SK-N-SH treated with all-trans-retinoic acid at 6 μM for 48 hours (cell line): Measurements from ENCODE around the gene SMARCD2.
A peak's percentile ranks its signal among the peaks of the same experiment; 100 is the strongest.

Experiments used
- ATAC-seq: fragments of 200-7000 bp; cut with Tn5 transposase; 3 replicates; pipeline ENCODE4 v1.9.1; 2020; ENCODE audit warnings: mild to moderate bottlenecking, moderate library complexity
- ARNTL ChIP-seq: fragments of 450-650 bp; formaldehyde crosslinking; IDR thresholded peaks from 2 replicates; pipeline ENCODE4 v1.5.0; 2020; ENCODE audit warnings: low read depth, mild to moderate bottlenecking, moderate library complexity, borderline replicate concordance
- BACH2 ChIP-seq: fragments of 250-450 bp; sonication (Bioruptor Pico); IDR thresholded peaks from 2 replicates; pipeline ENCODE4 v1.9.0; 2021; ENCODE audit warnings: mild to moderate bottlenecking, borderline replicate concordance
- CREB5 ChIP-seq: fragments of 250-450 bp; sonication (Bioruptor Pico); IDR thresholded peaks from 2 replicates; pipeline ENCODE4 v1.5.1; 2020; ENCODE audit warnings: low read depth, mild to moderate bottlenecking, moderate library complexity
- CSDC2 ChIP-seq: fragments of 250-450 bp; sonication (Bioruptor Pico); IDR thresholded peaks from 2 replicates; pipeline ENCODE4 v1.5.0; 2020; ENCODE audit warnings: mild to moderate bottlenecking, moderate library complexity
- ESRRG ChIP-seq: fragments of 250-450 bp; sonication (Bioruptor Pico); IDR thresholded peaks from 2 replicates; pipeline ENCODE4 v1.6.1; 2021; ENCODE audit warnings: mild to moderate bottlenecking
- ISL1 ChIP-seq: fragments of 250-450 bp; sonication (Bioruptor Pico); IDR thresholded peaks from 2 replicates; pipeline ENCODE4 v2.1.2; 2022; ENCODE audit warnings: mild to moderate bottlenecking, moderate library complexity
- OSR1 ChIP-seq: fragments of 250-450 bp; sonication (Bioruptor Pico); IDR thresholded peaks from 2 replicates; pipeline ENCODE4 v1.8.0; 2022; ENCODE audit warnings: moderate library complexity, mild to moderate bottlenecking, inconsistent platforms
- PATZ1 ChIP-seq: fragments of 250-450 bp; sonication (Bioruptor Pico); IDR thresholded peaks from 2 replicates; pipeline ENCODE4 v1.8.0; 2020; ENCODE audit warnings: mild to moderate bottlenecking, moderate library complexity, borderline replicate concordance
- POU6F1 ChIP-seq: fragments of 250-450 bp; sonication (Bioruptor Pico); IDR thresholded peaks from 2 replicates; pipeline ENCODE4 v1.8.0; 2021; ENCODE audit warnings: low read depth, mild to moderate bottlenecking, moderate library complexity, borderline replicate concordance
- PPARA ChIP-seq: fragments of 250-450 bp; sonication (Bioruptor Pico); IDR thresholded peaks from 2 replicates; pipeline ENCODE4 v1.5.0; 2020; ENCODE audit warnings: mild to moderate bottlenecking, borderline replicate concordance
- RARB ChIP-seq: fragments of 250-450 bp; sonication (Bioruptor Pico); IDR thresholded peaks from 2 replicates; pipeline ENCODE4 v1.8.0; 2021; ENCODE audit warnings: mild to moderate bottlenecking, moderate library complexity
- SNAI2 ChIP-seq: fragments of 250-450 bp; sonication (Bioruptor Pico); IDR thresholded peaks from 2 replicates; pipeline ENCODE4 v1.5.0; 2020; ENCODE audit warnings: mild to moderate bottlenecking, moderate library complexity
- TCF4 ChIP-seq: fragments of 250-450 bp; sonication (Bioruptor Pico); IDR thresholded peaks from 2 replicates; pipeline ENCODE4 v1.8.0; 2021; ENCODE audit warnings: mild to moderate bottlenecking, moderate library complexity, borderline replicate concordance
- TOX ChIP-seq: fragments of 250-450 bp; sonication (Bioruptor Pico); IDR thresholded peaks from 2 replicates; pipeline ENCODE4 v1.8.0; 2021; ENCODE audit warnings: mild to moderate bottlenecking, moderate library complexity, borderline replicate concordance
- TSHZ2 ChIP-seq: fragments of 250-450 bp; sonication (Bioruptor Pico); IDR thresholded peaks from 2 replicates; pipeline ENCODE4 v1.5.0; 2020; ENCODE audit warnings: mild to moderate bottlenecking, moderate library complexity
- ZC3H10 ChIP-seq: fragments of 250-450 bp; sonication (Bioruptor Pico); IDR thresholded peaks from 2 replicates; pipeline ENCODE4 v1.5.1; 2021; ENCODE audit warnings: mild to moderate bottlenecking, moderate library complexity
- ZFP3 ChIP-seq: fragments of 250-450 bp; sonication (Bioruptor Pico); IDR thresholded peaks from 2 replicates; pipeline ENCODE4 v1.5.0; 2020; ENCODE audit warnings: mild to moderate bottlenecking, moderate library complexity
- ZFP30 ChIP-seq: fragments of 450-650 bp; formaldehyde crosslinking; IDR thresholded peaks from 2 replicates; pipeline ENCODE4 v1.5.0; 2022; ENCODE audit warnings: mild to moderate bottlenecking, moderate library complexity
- ZNF70 ChIP-seq: fragments of 450-650 bp; formaldehyde crosslinking; IDR thresholded peaks from 2 replicates; pipeline ENCODE4 v1.5.0; 2020; ENCODE audit warnings: mild to moderate bottlenecking, moderate library complexity
- ZNF8 ChIP-seq: fragments of 450-650 bp; formaldehyde crosslinking; IDR thresholded peaks from 2 replicates; pipeline ENCODE4 v1.5.0; 2020; ENCODE audit warnings: mild to moderate bottlenecking, moderate library complexity

Gene SMARCD2

GRCh38 chr17:63824362-63824761, 18.1 kb downstream of the SMARCD2 start:
- no peak for ATAC-seq
- TF ChIP-seq ARNTL (CRISPR knock-in tag) (no peak), ZFP3 (CRISPR knock-in tag) (no peak), ZFP30 (CRISPR knock-in tag) (no peak), RARB (CRISPR knock-in tag) (no peak), ZC3H10 (no peak), CSDC2 (CRISPR knock-in tag) (no peak), PPARA (CRISPR knock-in tag) (no peak), PATZ1 (CRISPR knock-in tag) (no peak), TOX (CRISPR knock-in tag) (no peak), SNAI2 (no peak)
- TF ChIP-seq, all 23 proteins: peak for 0

- no peak for ATAC-seq
- TF ChIP-seq ISL1 (no peak), CSDC2 (CRISPR knock-in tag) (no peak), ZNF8 (CRISPR knock-in tag) (no peak), TCF4 (CRISPR knock-in tag) (no peak), TOX (CRISPR knock-in tag) (no peak), PPARA (CRISPR knock-in tag) (no peak), ESRRG (CRISPR knock-in tag) (no peak), BACH2 (CRISPR knock-in tag) (no peak), POU6F1 (CRISPR knock-in tag) (no peak), CREB5 (CRISPR knock-in tag) (no peak), ARNTL (CRISPR knock-in tag) (no peak), PATZ1 (CRISPR knock-in tag) (no peak), ZC3H10 (no peak), ZNF70 (CRISPR knock-in tag) (no peak)
Measured at GRCh38 chr17:63823659-63824331, 18.7 kb downstream of the SMARCD2 start.

GRCh38 chr17:63822537-63822936, 19.9 kb downstream of the SMARCD2 start:
- TF ChIP-seq TSHZ2 (CRISPR knock-in tag) (no peak), ZFP3 (CRISPR knock-in tag) (peak; percentile 86), OSR1 (CRISPR knock-in tag) (no peak), BACH2 (CRISPR knock-in tag) (no peak), TOX (CRISPR knock-in tag) (0 out of 2 replicates have a peak, but pooled peaks have one; percentile 9)
- ATAC-seq, result no peak
